H9 (cell line): ENCODE data around the gene PDE3B. TPM values are rescaled to one million over a fixed set of nuclear protein-coding genes. Genes with fewer than 3 reads are reported as not detected.

Experiments
- DNase-seq: peaks from one replicate; pipeline ENCODE4 v3.0.0-alpha.2; 2017
- H2AFZ ChIP-seq: one replicate; pipeline ENCODE4 v1.6.1; 2013; ENCODE audit warnings: mild to moderate bottlenecking, low read length, control low read depth, moderate library complexity
- H2AK5ac ChIP-seq: 2 replicates; pipeline ENCODE4 v1.6.1; 2013; ENCODE audit warnings: low read length, control low read depth, mixed read lengths; ENCODE audit not compliant: insufficient read length
- H2BK120ac ChIP-seq: one replicate; pipeline ENCODE4 v1.6.1; 2013; ENCODE audit warnings: low read depth, mild to moderate bottlenecking, low read length, control low read depth, inconsistent platforms; ENCODE audit not compliant: poor library complexity, severe bottlenecking
- H2BK12ac ChIP-seq: 2 replicates; pipeline ENCODE4 v1.6.1; 2013; ENCODE audit warnings: low read length, control low read depth, mixed read lengths, low read depth; ENCODE audit not compliant: insufficient read length
- H2BK15ac ChIP-seq: 2 replicates; pipeline ENCODE4 v1.6.1; 2013; ENCODE audit warnings: low read depth, low read length, control low read depth
- H2BK20ac ChIP-seq: one replicate; pipeline ENCODE4 v1.6.1; 2013; ENCODE audit warnings: low read depth, mild to moderate bottlenecking, low read length, control low read depth, inconsistent platforms; ENCODE audit not compliant: poor library complexity, severe bottlenecking
- H2BK5ac ChIP-seq: 2 replicates; pipeline ENCODE4 v1.6.1; 2013; ENCODE audit warnings: low read length, control low read depth, mixed read lengths; ENCODE audit not compliant: insufficient read length
- H3K14ac ChIP-seq: 2 replicates; pipeline ENCODE4 v1.6.1; 2013; ENCODE audit warnings: low read length, control low read depth; ENCODE audit not compliant: insufficient read depth
- H3K18ac ChIP-seq: 2 replicates; pipeline ENCODE4 v1.6.1; 2013; ENCODE audit warnings: low read depth, mild to moderate bottlenecking, mixed read lengths, low read length, control low read depth; ENCODE audit not compliant: insufficient read length
- H3K23ac ChIP-seq: 2 replicates; pipeline ENCODE4 v1.6.1; 2013; ENCODE audit warnings: low read length, control low read depth, mixed read lengths, low read depth; ENCODE audit not compliant: insufficient read length
- H3K23me2 ChIP-seq: 2 replicates; pipeline ENCODE4 v1.6.1; 2013; ENCODE audit warnings: low read depth, mild to moderate bottlenecking, mixed read lengths, low read length, control low read depth; ENCODE audit not compliant: insufficient read length, poor library complexity, severe bottlenecking
- H3K27ac ChIP-seq: 2 replicates; pipeline ENCODE4 v1.5.1; 2013; ENCODE audit warnings: low read length, control low read depth, mixed read lengths, low read depth; ENCODE audit not compliant: insufficient read length
- H3K27me3 ChIP-seq: 2 replicates; pipeline ENCODE4 v1.6.1; 2013; ENCODE audit warnings: low read length, control low read depth, inconsistent platforms; ENCODE audit not compliant: insufficient read depth
- H3K4ac ChIP-seq: 2 replicates; pipeline ENCODE4 v1.6.1; 2013; ENCODE audit warnings: low read depth, mild to moderate bottlenecking, control low read depth, inconsistent platforms, low read length, moderate library complexity
- H3K4me1 ChIP-seq: 2 replicates; pipeline ENCODE4 v1.6.1; 2013; ENCODE audit warnings: low read length, control low read depth, inconsistent platforms; ENCODE audit not compliant: insufficient read depth
- H3K4me2 ChIP-seq: 2 replicates; pipeline ENCODE4 v1.6.1; 2013; ENCODE audit warnings: low read length, control low read depth, mixed read lengths; ENCODE audit not compliant: insufficient read length, insufficient read depth
- H3K56ac ChIP-seq: 2 replicates; pipeline ENCODE4 v1.6.1; 2013; ENCODE audit warnings: low read depth, mild to moderate bottlenecking, mixed read lengths, low read length, control low read depth; ENCODE audit not compliant: insufficient read length
- H3K79me1 ChIP-seq: 2 replicates; pipeline ENCODE4 v1.6.1; 2013; ENCODE audit warnings: low read depth, mild to moderate bottlenecking, moderate library complexity, low read length, control low read depth, inconsistent platforms; ENCODE audit not compliant: insufficient read depth, poor library complexity, severe bottlenecking
- H3K79me2 ChIP-seq: 2 replicates; pipeline ENCODE4 v1.6.1; 2013; ENCODE audit warnings: low read length, control low read depth, inconsistent platforms; ENCODE audit not compliant: insufficient read depth
- H3K9ac ChIP-seq: 2 replicates; pipeline ENCODE4 v1.6.1; 2013; ENCODE audit warnings: low read length, control low read depth, mixed read lengths; ENCODE audit not compliant: insufficient read length; ENCODE audit errors: extremely low read depth
- H3K9me3 ChIP-seq: one replicate; pipeline ENCODE4 v1.6.1; 2013; ENCODE audit warnings: low read depth, low read length, inconsistent platforms; ENCODE audit not compliant: control insufficient read depth
- H3T11ph ChIP-seq: one replicate; pipeline ENCODE4 v1.6.1; 2013; ENCODE audit warnings: mild to moderate bottlenecking, low read length, control low read depth, inconsistent platforms
- H4K20me1 ChIP-seq: one replicate; pipeline ENCODE4 v1.6.1; 2013; ENCODE audit not compliant: control insufficient read depth, insufficient read length, insufficient read depth
- H4K5ac ChIP-seq: 2 replicates; pipeline ENCODE4 v1.6.1; 2013; ENCODE audit warnings: low read depth, mild to moderate bottlenecking, mixed read lengths, low read length, control low read depth; ENCODE audit not compliant: insufficient read length
- H4K8ac ChIP-seq: replicated peaks from 2 replicates; pipeline ENCODE4 v1.6.1; 2013; ENCODE audit warnings: low read length, control low read depth, mixed read lengths, low read depth; ENCODE audit not compliant: insufficient read length
- H4K91ac ChIP-seq: 2 replicates; pipeline ENCODE4 v1.6.1; 2013; ENCODE audit warnings: low read depth, mild to moderate bottlenecking, moderate library complexity, mixed read lengths, low read length, control low read depth; ENCODE audit not compliant: insufficient read length
- H3K27ac Mint-ChIP-seq, 3 experiments: 2 replicates in 2 of 3; 3 replicates in 1 of 3; pipeline ENCODE4 v1.8.0; 2020 to 2021; ENCODE audit warnings: mixed read lengths in 3 of 3, mild to moderate bottlenecking in 1 of 3, moderate library complexity in 1 of 3
- H3K27me3 Mint-ChIP-seq: 2 replicates; pipeline ENCODE4 v1.8.0; 2021; ENCODE audit warnings: low read depth, mild to moderate bottlenecking, moderate library complexity, mixed read lengths
- H3K36me3 Mint-ChIP-seq, 3 experiments: 2 replicates in 2 of 3; 3 replicates in 1 of 3; pipeline ENCODE4 v1.8.0; 2020 to 2021; ENCODE audit warnings: low read depth in 3 of 3, mixed read lengths in 3 of 3; ENCODE audit not compliant: insufficient read depth in 1 of 3
- H3K4me1 Mint-ChIP-seq, 2 experiments: 2 replicates each; pipeline ENCODE4 v1.8.0; 2020; ENCODE audit warnings: mixed read lengths in 2 of 2
- H3K4me3 Mint-ChIP-seq, 2 experiments: 2 replicates in 1 of 2; 3 replicates in 1 of 2; pipeline ENCODE4 v1.8.0; 2020 to 2021; ENCODE audit warnings: mild to moderate bottlenecking in 2 of 2, mixed read lengths in 2 of 2, moderate library complexity in 1 of 2
- H3K9me3 Mint-ChIP-seq, 2 experiments: 2 replicates in 1 of 2; 3 replicates in 1 of 2; pipeline ENCODE4 v1.8.0; 2020; ENCODE audit warnings: mild to moderate bottlenecking in 2 of 2, mixed read lengths in 2 of 2, moderate library complexity in 1 of 2
- WGBS: extraction: QIAGEN DNeasy Blood & Tissue Kit; methylation state at CpG from one replicate; pipeline ENCODE4 v1.1.7; 2013; ENCODE audit warnings: missing lambda C conversion rate, low lambda C conversion rate, mixed read lengths; ENCODE audit not compliant: insufficient read length; ENCODE audit errors: extremely low coverage; 5-methylcytosine and 5-hydroxymethylcytosine counted together
- total RNA-seq: library from RNA; stranded (reverse); gene quantifications from 2 replicates; pipeline ENCODE4 v1.2.1, GENCODE V29; 2021
- TF ChIP-seq, protein P1 (sequence below): fragments of 200-600 bp; sonication (generic); conservative IDR thresholded peaks from 3 replicates; pipeline ENCODE4 v1.8.0; 2021; ENCODE audit warnings: antibody characterized with exemption, mild to moderate bottlenecking

Gene PDE3B
- total RNA-seq, 1 experiment from 2014 or later = 6.6 TPM

- no peak overlapping the region for H2BK20ac ChIP-seq
- no peak overlapping the region for H3K14ac ChIP-seq
- no peaks in the 10 kb centered on the region for H3K79me2 ChIP-seq
- Mint-ChIP-seq H3K27ac (no peak overlapping the region), H3K27me3 (peaks cover 3% of the 10 kb centered on the region; the same call in 1 of the 2 replicates), H3K36me3 (no peaks in the 10 kb centered on the region; a peak in 1 of 7 replicates), H3K4me1 (peaks cover 4 to 9% of the 10 kb centered on the region in 2 experiments), H3K4me3 (no peak overlapping the region), H3K9me3 (no peaks in the 10 kb centered on the region)
- no peak overlapping the region for H2BK120ac ChIP-seq
- no peak for DNase-seq
- TF ChIP-seq, protein P1, sequence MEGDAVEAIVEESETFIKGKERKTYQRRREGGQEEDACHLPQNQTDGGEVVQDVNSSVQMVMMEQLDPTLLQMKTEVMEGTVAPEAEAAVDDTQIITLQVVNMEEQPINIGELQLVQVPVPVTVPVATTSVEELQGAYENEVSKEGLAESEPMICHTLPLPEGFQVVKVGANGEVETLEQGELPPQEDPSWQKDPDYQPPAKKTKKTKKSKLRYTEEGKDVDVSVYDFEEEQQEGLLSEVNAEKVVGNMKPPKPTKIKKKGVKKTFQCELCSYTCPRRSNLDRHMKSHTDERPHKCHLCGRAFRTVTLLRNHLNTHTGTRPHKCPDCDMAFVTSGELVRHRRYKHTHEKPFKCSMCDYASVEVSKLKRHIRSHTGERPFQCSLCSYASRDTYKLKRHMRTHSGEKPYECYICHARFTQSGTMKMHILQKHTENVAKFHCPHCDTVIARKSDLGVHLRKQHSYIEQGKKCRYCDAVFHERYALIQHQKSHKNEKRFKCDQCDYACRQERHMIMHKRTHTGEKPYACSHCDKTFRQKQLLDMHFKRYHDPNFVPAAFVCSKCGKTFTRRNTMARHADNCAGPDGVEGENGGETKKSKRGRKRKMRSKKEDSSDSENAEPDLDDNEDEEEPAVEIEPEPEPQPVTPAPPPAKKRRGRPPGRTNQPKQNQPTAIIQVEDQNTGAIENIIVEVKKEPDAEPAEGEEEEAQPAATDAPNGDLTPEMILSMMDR = no peak
- H3K56ac ChIP-seq = no peak overlapping the region
- H4K20me1 ChIP-seq = no peaks in the 10 kb centered on the region
- H3K4ac ChIP-seq = no peak overlapping the region
- H3K4me1 ChIP-seq = no peaks in the 10 kb centered on the region
- peaks cover 3% of the 10 kb centered on the region for H3K23me2 ChIP-seq
- H3K23ac ChIP-seq = no peak overlapping the region
- H3T11ph ChIP-seq = no peak overlapping the region
- H3K9me3 ChIP-seq = no peaks in the 10 kb centered on the region
- H3K27me3 ChIP-seq = no peaks in the 10 kb centered on the region; the same call in 1 of the 2 replicates
- no CpG with 5 or more reads among the region's 1 CpG for WGBS
- no peak overlapping the region for H2AK5ac ChIP-seq
- no peak overlapping the region for H3K27ac ChIP-seq
- H3K79me1 ChIP-seq = no peaks in the 10 kb centered on the region
- H2BK15ac ChIP-seq = no peak overlapping the region
- H3K18ac ChIP-seq = no peak overlapping the region
- H2AFZ ChIP-seq = no peak overlapping the region
- no peak overlapping the region for H2BK5ac ChIP-seq
- no peak overlapping the region for H4K91ac ChIP-seq
- no peak overlapping the region for H2BK12ac ChIP-seq
- no peak overlapping the region for H3K9ac ChIP-seq
- no peak overlapping the region for H4K8ac ChIP-seq
- no peak overlapping the region for H4K5ac ChIP-seq
- H3K4me2 ChIP-seq = no peak overlapping the region
Observed at GRCh38 chr11:14902650-14903350, 259.2 kb downstream of the PDE3B start.
